ENCODE measurements around the gene BCL2L2.

DNA sequence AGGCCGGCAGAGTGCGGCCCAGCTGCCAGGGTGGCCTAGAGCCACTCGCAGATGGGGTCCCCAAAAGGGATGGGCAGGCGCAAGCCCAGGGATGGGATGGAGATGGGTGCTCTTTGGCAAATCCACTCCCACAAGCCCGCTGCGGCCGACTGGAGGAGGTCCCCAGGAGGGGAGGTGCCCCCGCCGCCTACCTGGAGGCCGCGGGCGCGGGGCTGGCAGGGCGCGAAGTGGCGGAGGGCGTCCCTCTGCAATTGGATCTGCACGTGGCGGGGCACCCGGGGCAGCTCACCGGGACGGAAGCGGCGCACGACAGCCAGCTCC lies 4.7 kb upstream of the BCL2L2 start:
- TF ChIP-seq, protein P1, sequence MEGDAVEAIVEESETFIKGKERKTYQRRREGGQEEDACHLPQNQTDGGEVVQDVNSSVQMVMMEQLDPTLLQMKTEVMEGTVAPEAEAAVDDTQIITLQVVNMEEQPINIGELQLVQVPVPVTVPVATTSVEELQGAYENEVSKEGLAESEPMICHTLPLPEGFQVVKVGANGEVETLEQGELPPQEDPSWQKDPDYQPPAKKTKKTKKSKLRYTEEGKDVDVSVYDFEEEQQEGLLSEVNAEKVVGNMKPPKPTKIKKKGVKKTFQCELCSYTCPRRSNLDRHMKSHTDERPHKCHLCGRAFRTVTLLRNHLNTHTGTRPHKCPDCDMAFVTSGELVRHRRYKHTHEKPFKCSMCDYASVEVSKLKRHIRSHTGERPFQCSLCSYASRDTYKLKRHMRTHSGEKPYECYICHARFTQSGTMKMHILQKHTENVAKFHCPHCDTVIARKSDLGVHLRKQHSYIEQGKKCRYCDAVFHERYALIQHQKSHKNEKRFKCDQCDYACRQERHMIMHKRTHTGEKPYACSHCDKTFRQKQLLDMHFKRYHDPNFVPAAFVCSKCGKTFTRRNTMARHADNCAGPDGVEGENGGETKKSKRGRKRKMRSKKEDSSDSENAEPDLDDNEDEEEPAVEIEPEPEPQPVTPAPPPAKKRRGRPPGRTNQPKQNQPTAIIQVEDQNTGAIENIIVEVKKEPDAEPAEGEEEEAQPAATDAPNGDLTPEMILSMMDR (IDR thresholded peaks at IDR 0.05; ENCODE audit: low read depth, low read length, poor library complexity, severe bottlenecking), result no peak
- no peak for TF ChIP-seq EZH2phosphoT487 (IDR thresholded peaks at IDR 0.05; ENCODE audit: borderline replicate concordance, low read length)
